HL-60 (cell line): ENCODE measurements around the gene BSG.
"Not testable (repeated sequence)": the region's sequence is repeated elsewhere in the genome, so short reads cannot be mapped to it uniquely, and the experiment has no call there.

Source experiments
- DNase-seq, 2 experiments: peaks; one replicate each; pipeline ENCODE4 v3.0.0-alpha.2; 2010 to 2020; ENCODE audit warnings: low read depth in 1 of 2, low spot score in 1 of 2
- H3K27ac ChIP-seq: fragments of 250-450 bp; sonication (Bioruptor Pico); replicated peaks from 2 replicates; pipeline ENCODE4 v1.5.1; 2020; ENCODE audit warnings: mild to moderate bottlenecking, moderate library complexity
- H3K27me3 ChIP-seq: fragments of 250-450 bp; sonication (Bioruptor Pico); 2 replicates; pipeline ENCODE4 v1.5.1; 2021; ENCODE audit warnings: mild to moderate bottlenecking, moderate library complexity; ENCODE audit not compliant: insufficient read depth, poor library complexity, severe bottlenecking
- H3K4me3 ChIP-seq: replicated peaks from 2 replicates; pipeline ENCODE4 v1.5.1; 2011; ENCODE audit warnings: mild to moderate bottlenecking, control low read depth, low read length; ENCODE audit not compliant: insufficient read depth
- GABPA ChIP-seq: IDR thresholded peaks from 2 replicates; pipeline ENCODE4 v1.6.1; 2012; ENCODE audit warnings: low read depth
- POLR2AphosphoS5 ChIP-seq: IDR thresholded peaks from 2 replicates; pipeline ENCODE4 v1.6.1; 2012; ENCODE audit warnings: low read depth
- SPI1 ChIP-seq: IDR thresholded peaks from 2 replicates; pipeline ENCODE4 v1.6.1; 2012; ENCODE audit warnings: low read depth, mild to moderate bottlenecking, borderline replicate concordance
- TF ChIP-seq, protein P1 (sequence below): IDR thresholded peaks from 2 replicates; pipeline ENCODE4 v1.6.1; 2012; ENCODE audit warnings: low read depth; ENCODE audit not compliant: insufficient replicate concordance
- TF ChIP-seq, protein P2 (sequence below): IDR thresholded peaks from one replicate; pipeline ENCODE4 v1.5.1; 2011; ENCODE audit warnings: low read length, control low read depth, inconsistent platforms; ENCODE audit not compliant: insufficient read depth

Gene BSG

DNA sequence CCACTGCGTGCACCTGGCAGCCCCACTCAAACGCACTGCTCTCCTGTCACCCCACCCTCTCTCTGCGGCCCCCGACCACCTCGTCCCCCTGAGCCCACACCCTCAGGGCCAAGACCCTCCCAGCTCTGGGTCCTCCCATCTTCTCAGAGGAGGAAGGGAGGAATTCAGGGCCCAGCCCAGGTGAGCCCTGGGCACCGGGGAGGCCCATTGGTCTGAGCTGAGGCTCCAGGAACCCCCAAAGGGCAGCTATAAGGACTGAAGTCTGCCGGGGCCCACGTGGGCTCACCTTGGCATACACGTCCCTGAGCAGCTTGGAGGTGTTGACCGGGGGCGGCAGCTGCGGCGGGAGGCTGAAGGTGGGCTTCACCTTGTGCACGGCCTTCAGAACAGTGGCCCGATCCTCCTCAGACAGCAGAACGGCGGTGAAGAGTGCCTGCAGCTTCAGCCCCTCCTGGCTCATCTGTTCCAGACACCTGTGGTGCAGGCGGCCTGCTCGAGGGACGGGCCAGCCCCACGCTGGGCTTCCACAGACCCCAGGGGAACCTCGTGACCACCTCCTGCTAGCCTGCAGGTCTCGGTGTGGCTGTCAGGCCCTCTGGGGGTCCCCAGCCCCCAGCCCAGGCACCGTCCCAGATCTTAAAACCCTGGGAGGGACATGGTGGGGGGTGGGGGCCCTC, 52.2 kb downstream of the BSG start:
- TF ChIP-seq, protein P1, sequence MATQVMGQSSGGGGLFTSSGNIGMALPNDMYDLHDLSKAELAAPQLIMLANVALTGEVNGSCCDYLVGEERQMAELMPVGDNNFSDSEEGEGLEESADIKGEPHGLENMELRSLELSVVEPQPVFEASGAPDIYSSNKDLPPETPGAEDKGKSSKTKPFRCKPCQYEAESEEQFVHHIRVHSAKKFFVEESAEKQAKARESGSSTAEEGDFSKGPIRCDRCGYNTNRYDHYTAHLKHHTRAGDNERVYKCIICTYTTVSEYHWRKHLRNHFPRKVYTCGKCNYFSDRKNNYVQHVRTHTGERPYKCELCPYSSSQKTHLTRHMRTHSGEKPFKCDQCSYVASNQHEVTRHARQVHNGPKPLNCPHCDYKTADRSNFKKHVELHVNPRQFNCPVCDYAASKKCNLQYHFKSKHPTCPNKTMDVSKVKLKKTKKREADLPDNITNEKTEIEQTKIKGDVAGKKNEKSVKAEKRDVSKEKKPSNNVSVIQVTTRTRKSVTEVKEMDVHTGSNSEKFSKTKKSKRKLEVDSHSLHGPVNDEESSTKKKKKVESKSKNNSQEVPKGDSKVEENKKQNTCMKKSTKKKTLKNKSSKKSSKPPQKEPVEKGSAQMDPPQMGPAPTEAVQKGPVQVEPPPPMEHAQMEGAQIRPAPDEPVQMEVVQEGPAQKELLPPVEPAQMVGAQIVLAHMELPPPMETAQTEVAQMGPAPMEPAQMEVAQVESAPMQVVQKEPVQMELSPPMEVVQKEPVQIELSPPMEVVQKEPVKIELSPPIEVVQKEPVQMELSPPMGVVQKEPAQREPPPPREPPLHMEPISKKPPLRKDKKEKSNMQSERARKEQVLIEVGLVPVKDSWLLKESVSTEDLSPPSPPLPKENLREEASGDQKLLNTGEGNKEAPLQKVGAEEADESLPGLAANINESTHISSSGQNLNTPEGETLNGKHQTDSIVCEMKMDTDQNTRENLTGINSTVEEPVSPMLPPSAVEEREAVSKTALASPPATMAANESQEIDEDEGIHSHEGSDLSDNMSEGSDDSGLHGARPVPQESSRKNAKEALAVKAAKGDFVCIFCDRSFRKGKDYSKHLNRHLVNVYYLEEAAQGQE: no peak
- TF ChIP-seq SPI1: no peak
- no peaks in the 10 kb centered on the region for H3K27me3 ChIP-seq
- no peak overlapping the region for H3K27ac ChIP-seq
- DNase-seq: no peak
- H3K4me3 ChIP-seq: no peak overlapping the region

DNA sequence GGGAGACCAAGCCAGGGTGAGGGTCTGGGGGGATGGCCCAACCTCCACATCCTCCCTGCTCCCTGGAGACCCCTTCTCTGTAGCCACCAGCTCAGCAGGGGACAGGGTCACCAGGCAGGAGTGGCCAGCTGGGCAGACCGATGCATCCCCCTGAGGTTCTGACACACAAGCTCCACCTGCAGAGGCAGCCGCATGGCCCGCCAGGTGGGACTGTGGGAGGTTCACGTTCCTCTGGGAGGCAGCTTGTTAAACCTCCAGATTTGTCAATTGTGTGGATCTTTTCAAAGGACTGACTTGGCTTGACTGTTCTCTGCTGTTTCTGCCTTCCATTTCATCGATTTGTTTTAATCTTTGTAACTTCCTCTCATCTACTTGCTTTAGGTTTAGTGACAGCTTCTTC, 52.9 kb downstream of the BSG start:
- no peak overlapping the region for H3K27ac ChIP-seq
- TF ChIP-seq, protein P2, sequence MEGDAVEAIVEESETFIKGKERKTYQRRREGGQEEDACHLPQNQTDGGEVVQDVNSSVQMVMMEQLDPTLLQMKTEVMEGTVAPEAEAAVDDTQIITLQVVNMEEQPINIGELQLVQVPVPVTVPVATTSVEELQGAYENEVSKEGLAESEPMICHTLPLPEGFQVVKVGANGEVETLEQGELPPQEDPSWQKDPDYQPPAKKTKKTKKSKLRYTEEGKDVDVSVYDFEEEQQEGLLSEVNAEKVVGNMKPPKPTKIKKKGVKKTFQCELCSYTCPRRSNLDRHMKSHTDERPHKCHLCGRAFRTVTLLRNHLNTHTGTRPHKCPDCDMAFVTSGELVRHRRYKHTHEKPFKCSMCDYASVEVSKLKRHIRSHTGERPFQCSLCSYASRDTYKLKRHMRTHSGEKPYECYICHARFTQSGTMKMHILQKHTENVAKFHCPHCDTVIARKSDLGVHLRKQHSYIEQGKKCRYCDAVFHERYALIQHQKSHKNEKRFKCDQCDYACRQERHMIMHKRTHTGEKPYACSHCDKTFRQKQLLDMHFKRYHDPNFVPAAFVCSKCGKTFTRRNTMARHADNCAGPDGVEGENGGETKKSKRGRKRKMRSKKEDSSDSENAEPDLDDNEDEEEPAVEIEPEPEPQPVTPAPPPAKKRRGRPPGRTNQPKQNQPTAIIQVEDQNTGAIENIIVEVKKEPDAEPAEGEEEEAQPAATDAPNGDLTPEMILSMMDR: no peak
- no peak for TF ChIP-seq GABPA
- TF ChIP-seq, protein P1: no peak
- no peak for TF ChIP-seq POLR2AphosphoS5
- TF ChIP-seq SPI1: no peak
- no peak for DNase-seq
- no peak overlapping the region for H3K4me3 ChIP-seq
- H3K27me3 ChIP-seq: no peaks in the 10 kb centered on the region

DNA sequence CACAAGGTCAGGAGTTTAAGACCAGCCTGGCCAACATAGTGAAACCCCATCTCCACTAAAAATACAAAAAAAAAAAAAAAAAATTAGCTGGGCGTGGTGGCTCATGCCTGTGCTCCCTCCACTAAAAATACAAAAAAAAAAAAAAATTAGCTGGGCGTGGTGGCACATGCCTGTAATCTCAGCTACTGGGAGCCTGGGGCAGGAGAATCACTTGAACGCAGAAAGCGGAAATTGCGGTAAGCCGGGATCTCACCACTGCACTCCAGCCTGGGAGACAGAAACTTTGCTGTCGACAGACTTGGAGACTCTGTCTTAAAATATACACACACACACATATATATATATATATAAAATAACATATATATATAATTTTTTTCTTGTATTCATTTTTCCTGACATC, 54.2 kb downstream of the BSG start:
- H3K27me3 ChIP-seq, DNase-seq, H3K27ac ChIP-seq, H3K4me3 ChIP-seq: not testable (repeated sequence)

DNA sequence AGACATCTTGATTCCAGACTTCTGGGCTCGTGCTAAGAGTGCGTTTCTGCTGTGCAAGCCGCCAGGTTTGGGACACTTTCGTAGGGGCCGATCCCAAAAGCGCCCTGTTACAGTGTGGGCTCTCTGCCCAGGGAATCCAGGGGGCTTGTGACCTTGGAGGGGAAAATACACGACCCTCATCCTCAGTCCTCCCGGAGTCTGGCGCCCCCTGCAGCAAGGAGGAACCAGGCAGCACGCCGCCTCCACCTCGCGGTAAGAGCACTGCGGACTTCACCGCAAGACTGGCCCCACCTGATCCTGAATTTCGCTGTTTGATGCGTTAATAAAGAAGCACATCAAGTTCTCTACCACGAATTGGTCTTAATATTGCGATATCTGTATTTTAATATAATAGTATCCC, 55.8 kb downstream of the BSG start:
- DNase-seq: no peak

DNA sequence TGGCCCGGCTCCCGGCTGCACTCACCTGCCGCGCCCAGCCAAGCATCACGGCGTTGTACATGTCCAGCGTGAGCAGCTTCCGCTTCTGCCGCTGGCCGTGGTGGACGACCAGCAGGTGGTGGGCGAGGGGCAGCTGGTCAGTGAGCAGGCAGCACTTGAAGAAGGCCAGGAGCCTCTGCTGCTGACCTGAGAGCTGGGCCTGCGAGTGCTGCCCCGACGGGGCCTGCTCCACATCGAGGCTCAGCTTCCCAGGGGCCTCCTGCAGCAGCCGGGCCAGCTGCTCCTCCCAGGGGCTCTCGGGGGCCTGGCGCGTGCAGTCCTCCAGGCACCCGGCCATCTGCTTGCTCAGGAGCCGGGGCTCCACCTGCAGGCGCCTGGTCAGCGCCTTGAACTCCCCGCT, 57.1 kb downstream of the BSG start:
- not testable (repeated sequence) for H3K27me3 ChIP-seq, DNase-seq, H3K27ac ChIP-seq, H3K4me3 ChIP-seq

More for the DNA sequence above, 55.8 kb downstream of the BSG start:
- TF ChIP-seq SPI1 (no peak), POLR2AphosphoS5 (no peak), GABPA (no peak)
- TF ChIP-seq, protein P1: no peak
- TF ChIP-seq, protein P2: no peak
- no peak overlapping the region for H3K4me3 ChIP-seq
- H3K27ac ChIP-seq: no peak overlapping the region
- no peaks in the 10 kb centered on the region for H3K27me3 ChIP-seq
